ENCODE data around the gene LTB4R2.

The LTB4R2 gene

DNA sequence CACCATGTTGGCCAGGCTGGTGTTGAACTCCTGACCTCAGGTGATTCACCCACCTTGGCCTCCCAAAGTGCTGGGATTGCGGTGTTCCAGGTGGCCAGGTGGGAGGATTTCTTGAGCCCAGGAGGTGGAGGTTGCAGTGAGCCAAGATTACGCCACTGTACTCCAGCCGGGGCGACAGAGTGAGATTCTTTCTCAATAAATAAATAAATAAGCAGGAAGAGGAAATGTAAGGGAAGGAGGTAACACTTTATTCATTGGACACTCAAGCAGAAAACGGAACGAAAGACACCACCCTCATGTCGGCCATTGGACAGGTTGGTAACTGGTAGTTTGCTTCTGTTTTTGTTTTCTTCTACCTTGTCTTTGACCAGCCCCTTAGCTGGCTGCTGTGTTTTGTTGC, 45.1 kb downstream of the LTB4R2 start:
- DNase-seq (ENCODE audit: extremely low spot score) = no peak
- TF ChIP-seq, protein P1, sequence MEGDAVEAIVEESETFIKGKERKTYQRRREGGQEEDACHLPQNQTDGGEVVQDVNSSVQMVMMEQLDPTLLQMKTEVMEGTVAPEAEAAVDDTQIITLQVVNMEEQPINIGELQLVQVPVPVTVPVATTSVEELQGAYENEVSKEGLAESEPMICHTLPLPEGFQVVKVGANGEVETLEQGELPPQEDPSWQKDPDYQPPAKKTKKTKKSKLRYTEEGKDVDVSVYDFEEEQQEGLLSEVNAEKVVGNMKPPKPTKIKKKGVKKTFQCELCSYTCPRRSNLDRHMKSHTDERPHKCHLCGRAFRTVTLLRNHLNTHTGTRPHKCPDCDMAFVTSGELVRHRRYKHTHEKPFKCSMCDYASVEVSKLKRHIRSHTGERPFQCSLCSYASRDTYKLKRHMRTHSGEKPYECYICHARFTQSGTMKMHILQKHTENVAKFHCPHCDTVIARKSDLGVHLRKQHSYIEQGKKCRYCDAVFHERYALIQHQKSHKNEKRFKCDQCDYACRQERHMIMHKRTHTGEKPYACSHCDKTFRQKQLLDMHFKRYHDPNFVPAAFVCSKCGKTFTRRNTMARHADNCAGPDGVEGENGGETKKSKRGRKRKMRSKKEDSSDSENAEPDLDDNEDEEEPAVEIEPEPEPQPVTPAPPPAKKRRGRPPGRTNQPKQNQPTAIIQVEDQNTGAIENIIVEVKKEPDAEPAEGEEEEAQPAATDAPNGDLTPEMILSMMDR (IDR thresholded peaks at IDR 0.05; ENCODE audit: control extremely low read depth, extremely low read depth, low read depth, missing control alignments) = no peak
- POLR2A ChIA-PET = no interaction called here
- CTCF ChIA-PET = interaction anchor here (1.6 to 1.7 kb wide), 2 partner anchors 10 to 11 kb away, joined by 3 read pairs; no protein-coding TSS in a partner anchor

DNA sequence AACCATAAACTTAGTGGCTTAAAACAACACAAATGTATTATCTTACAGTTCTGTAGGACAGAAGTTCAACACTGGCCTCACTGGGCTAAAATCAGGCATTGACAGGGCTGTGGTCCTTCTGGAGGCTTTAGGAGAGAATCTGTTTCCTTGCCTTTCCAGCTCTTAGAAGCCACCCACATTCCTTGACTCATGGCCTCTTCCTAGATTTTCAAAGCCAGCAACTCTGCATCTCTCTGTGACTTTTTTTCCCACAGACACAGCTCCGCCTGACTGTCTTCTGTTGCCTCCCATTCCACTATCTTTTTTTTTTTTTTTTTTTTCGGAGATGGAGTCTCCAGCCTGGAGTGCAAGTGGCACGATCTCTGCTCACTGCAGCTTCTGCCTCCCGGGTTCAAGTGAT, 46.3 kb downstream of the LTB4R2 start:
- ChIA-PET CTCF (interaction anchor here (1.2 to 1.7 kb wide), 2 partner anchors 11 to 23 kb away, joined by 3 to 5 read pairs; no protein-coding TSS in a partner anchor), POLR2A (no interaction called here)
- no peak for DNase-seq (ENCODE audit: extremely low spot score)
- TF ChIP-seq, protein P1 (IDR thresholded peaks at IDR 0.05; ENCODE audit: control extremely low read depth, extremely low read depth, low read depth, missing control alignments) = no peak

DNA sequence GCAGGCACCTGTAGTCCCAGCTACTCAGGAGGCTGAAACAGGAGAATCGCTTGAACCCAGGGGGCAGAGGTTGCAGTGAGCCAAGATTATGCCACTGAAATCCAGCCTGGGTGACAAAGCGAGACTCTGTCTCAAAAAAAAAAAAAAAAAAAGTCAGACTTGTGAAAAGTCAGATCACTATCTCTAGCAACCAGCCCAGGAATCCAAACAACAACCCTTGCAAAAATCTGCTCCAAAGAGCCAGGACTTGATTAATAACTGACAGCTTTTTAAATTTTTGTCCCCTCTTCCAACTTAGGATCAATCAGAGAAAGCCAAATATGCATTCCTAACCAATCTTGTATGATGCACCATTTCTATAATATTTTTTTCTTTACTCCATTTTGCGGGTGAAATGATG, 50.3 kb downstream of the LTB4R2 start:
- CTCF ChIA-PET = interaction anchor here (0.8 to 5.8 kb wide), 6 partner anchors 15 to 71 kb away, joined by 3 to 31 read pairs (median 6); partner anchors contain the start of gene CIDEB
- TF ChIP-seq, protein P1 (IDR thresholded peaks at IDR 0.05; ENCODE audit: control extremely low read depth, extremely low read depth, low read depth, missing control alignments) = no peak
- no peak for DNase-seq (ENCODE audit: extremely low spot score)
- POLR2A ChIA-PET = no interaction called here

DNA sequence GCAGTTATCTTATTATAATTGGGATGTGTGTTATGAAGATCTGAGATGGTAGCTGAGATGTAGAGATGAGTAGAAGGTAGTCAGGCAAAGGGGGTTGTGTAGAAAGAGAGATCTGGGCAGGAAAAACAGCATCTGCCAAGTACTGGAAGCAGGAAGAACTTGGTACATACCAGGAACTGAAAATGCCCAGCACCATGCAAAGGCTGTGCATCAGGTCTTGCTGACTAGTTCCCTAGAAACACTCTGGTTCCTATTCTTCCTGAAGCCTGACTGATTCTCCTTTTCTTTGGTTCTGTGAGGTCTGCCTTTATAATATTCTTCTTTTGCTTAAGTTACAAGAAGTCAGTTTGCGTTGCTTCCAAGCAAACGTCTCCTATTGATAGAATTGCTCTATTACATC, 51.4 kb downstream of the LTB4R2 start:
- TF ChIP-seq, protein P1 (IDR thresholded peaks at IDR 0.05; ENCODE audit: control extremely low read depth, extremely low read depth, low read depth, missing control alignments) = no peak
- ChIA-PET POLR2A (no interaction called here), CTCF (interaction anchor here (0.7 to 5.8 kb wide), 13 partner anchors 12 to 75 kb away, joined by 3 to 31 read pairs (median 6); partner anchors contain the start of genes CBLN3, CIDEB and KHNYN)
- DNase-seq (ENCODE audit: extremely low spot score) = no peak
